NCI-H1105 treated with DMSO at 0.1 percent for 48 hours (cell line): Measurements from ENCODE around the gene C20orf202.
"Not testable (repeated sequence)": the region's sequence is repeated elsewhere in the genome, so short reads cannot be mapped to it uniquely, and the experiment has no call there.

Experiments used
- DNase-seq: peaks from one replicate; lab custom pipeline; 2025; lab: John Stamatoyannopoulos, UW

Gene C20orf202

DNA sequence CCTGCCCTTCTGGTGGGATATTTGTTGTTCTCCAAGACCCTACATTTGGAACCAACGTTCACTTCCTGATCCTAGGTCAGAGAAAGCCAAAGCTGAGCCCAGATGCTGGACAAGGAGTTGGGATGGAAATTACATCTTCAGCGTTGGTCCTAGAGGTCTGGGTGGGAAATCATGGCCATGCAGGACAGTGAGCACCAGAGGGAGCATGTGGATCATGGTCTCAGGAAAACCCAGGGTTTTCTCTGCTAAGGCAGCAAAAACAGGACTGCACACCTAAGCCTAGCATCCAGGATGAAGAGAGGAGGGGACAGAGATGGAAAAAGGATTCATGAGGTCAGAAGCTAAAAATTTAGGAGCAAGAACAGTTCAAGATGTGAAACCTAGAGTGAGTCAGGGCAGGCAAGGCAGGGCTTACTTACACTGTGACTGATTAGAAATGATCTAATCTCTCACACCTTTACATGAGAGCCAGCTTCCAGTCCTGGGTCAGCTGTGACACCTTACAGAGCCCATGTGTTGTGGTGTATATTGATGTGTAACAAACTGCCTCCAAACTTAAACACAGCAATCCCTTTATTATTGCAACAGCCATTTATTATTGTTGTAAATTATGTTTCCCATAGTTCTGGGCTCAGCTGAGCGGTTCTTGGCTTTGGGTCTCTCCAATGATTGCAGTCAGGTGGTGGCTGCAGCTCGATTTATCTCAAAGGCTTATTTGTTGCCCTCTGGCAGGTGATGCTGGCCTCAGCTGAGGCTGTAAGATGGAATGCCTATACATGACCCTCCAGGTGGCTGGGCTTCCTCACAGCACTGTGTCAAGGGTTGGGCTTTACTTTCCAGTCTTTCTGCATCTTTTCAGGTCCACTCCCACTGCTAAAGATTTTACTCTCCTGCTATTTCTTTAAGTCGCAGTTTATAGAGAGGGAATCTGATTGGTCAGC lies 6.5 kb downstream of the C20orf202 start:
- no peak for DNase-seq

DNA sequence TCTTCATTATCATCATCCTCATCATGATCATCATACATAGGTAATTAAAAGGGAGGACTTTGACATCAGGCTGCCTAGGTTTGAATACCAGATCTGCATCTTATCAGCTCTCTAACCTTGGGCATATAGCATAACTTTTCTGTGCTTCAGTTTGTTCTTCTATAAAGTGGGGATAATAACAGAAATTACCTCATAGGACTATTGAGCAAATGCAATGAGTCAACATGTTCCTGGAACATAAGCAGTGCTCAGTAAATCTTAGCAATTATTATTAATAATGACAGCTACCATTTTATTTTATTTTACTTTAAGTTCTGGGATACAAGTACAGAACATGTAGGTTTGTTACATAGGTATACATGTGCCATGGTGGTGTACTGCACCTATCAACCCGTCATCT lies 7.2 kb downstream of the C20orf202 start:
- no peak for DNase-seq

DNA sequence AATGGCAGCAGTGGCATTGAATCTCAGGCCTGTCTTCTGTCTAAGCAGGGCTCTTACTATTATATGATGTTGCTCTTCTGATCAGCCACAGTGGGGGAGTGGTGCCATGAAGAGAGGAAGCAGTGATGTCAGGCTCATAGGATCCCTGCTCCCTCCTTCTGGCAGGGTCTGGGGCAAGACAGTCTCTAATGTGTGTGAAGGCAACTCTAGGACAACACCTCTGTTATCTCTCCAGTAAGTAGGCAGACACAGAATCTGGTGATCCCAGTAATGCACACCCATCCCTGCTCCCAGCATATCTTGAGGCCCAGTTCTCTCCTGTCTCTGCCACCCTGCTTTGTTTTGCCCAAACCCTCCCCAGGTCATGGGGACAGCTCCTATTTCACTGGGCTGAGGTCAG lies 8.8 kb downstream of the C20orf202 start:
- no peak for DNase-seq

DNA sequence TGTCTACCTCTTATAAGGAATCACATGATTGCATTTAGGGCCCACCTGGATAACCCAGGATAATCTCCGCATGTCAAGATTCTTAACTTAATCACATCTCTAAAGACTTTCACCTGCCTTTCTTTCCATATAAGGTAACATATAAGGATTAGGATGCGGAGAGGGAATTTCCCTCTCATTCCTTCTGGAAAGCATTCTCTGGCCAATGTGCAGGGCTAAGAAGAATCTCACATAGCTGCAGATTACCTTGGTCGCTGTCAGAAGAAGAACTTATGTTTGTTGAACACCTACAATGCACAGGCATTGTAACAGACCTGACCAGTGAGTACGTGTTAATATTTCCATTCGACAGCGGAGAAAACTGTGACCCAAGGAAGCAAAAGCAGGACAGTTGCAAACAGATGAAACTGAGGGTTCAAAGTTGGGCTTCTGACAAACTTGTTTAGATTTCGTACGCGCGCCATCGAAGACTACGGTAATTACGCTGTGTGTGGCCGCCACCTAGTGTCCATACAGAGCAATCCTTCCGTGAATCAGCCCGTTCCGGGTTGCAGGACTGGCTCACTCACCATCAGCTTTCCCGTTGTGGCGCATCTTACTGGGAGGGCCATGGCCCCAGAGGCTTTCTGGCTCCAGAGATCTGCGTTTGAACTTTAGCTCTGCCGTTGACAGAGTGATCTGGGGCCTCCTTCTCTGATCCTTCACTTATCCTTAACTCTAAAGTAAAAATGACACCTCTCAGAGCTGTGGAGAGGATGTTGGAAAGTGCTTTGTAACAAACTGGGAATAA lies 9.5 kb downstream of the C20orf202 start:
- peak; percentile 69 for DNase-seq

DNA sequence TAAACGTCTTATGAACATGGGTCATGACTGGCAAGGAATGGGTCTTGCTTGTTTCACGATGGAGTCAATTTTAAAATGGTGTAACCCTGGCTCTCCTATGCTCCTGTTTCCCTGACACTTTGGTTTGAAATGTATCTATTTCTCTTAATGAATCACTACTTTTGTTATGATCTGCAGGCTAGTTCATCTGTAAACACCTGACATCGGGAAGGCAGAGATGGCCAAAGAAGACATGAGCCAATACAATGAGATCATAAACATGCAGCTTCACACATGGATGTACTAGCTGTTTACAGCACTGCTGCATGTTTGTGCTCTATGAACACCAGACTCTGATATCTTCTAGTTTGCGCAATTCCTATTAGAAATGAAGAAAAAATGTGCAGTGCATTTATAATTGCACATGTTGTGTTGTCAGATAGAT lies 11.6 kb downstream of the C20orf202 start:
- no peak for DNase-seq

DNA sequence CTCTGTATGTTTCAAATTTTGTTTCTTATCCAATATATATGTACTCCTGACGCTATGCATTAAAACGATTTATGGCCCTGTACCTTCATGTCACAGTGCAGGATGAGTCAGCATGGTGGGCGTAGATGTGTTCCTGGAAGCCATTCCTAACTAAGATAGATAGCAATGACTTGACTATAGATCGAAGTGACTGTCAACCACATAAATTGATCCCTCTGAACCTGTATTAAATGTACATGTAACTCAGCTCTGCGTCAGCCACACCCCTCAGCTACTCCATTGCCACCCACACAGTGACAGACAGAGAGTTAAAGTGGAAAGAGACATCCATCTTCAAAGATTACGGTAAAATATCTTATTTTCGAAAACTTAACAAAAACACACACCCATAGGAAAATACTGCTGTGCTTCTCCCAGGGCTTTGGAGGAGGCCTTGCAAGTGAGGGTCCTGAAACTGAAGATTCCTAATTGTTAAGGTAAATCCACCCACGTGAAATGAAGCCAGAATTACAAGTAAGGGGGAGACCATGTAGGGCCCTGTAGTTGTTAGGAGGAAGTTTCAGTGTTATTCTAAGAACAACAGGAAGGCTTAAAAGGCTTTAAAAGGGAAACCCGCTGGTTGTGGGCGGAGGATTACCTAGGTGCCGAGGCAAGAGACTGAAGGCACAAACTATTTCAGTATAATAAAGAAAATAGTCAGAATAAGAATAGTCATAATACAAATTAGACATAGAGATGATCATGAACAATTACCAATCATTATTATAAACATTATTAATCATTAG lies 12.3 kb downstream of the C20orf202 start:
- DNase-seq = no peak

DNA sequence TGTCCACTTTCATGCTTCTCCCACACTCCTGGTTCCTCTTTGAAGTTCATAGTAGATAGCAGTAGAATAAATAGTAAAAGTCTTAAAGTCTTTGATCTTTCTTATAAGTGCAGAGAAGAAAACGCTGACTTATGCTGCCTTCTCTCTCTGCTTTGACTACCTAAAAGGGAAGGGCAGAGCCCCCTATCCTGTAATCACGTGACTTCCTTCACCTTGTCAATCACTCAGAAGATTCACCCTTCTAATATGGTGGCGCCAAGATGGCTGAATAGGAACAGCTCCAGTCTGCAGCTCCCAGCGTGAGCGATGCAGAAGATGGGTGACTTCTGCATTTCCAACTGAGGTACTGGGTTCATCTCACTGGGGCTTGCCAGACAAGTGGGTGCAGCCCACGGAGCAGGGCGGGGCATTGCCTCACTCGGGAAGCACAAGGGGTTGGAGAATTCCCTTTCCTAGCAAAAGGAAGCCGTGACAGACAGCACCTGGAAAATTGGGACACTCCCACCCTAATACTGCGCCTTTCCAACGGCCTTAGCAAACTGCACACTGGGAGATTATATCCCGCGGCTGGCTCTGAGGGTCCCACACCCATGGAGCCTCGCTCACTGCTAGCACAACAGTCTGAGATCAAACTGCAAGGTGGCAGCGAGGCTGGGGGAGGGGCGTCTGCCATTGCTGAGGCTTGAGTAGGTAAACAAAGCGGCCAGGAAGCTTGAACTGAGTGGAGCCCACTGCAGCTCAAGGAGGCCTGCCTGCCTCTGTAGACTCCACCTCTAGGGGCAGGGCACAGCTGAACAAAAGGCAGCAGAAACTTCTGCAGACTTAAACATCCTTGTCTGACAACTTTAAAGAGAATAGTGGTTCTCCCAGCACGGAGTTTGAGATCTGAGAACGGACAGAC lies 13.5 kb downstream of the C20orf202 start:
- not testable (repeated sequence) for DNase-seq

DNA sequence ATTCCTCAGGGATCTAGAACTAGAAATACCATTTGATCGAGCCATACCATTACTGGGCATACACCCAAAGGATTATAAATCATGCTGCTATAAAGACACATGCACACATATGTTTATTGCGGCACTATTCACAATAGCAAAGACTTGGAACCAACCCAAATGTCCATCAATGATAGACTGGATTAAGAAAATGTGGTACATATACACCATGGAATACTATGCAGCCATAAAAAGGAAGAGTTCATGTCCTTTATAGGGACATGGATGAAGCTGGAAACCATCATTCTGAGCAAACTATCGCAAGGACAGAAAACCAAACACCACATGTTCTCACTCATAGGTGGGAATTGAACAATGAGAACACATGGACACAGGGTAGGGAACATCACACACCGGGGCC lies 19.5 kb downstream of the C20orf202 start:
- not testable (repeated sequence) for DNase-seq

DNA sequence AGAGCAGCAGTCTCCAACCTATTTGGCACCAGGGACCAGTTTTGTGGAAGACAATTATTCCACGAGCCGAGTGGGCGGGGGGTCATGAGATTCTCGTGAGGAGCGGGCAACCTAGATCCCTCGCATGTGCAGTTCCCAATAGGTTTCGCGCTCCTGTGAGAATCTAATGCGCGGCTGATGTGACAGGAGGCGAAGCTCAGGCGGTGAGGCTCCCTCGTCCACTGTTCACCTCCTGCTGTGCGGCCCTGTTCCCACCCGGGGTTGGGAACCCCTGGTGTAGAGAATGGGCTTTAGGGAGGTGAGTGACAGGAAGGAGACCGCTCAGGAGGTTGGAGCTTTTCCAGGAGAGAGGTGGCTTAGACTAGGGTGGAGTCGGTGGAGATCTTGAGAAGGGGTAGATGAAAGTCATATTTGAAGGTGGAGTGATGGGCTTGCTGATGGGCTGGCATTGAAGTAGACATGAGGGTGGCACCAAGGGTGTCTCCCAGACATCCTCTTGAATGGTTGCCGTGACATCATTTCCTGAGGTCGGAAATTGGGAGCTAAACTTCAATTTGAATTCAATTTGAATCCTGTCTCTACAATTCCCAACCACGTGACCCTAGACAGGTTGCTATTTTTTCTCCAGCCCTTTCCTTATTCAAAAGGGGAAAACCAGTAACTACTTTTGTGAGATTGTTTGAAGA lies 21.1 kb downstream of the C20orf202 start:
- DNase-seq = no peak

DNA sequence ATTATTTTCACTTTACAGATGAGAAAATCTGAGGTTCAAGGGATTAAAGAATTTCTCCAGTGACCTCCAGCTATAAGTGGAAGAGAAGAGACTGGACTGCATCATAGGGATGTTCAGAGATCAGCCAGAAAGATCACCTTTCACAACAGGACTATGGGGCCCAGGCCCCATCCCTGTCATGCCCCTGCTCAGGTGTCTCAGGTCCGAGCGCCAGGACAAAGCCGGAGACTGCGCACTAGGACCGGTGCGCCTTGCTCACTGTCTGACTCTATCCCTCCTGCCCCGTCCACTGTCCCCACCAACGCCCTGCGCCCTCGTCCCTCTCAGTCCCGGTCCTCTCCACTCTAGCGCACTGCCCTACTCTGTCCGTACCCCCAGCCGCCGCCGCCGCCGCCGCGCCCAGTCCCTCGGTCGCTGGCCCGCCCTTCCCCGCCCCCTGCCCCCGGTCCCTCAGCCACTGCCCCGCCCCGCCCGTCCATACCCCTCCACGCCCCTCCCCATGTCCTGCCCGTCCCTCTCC lies 22.1 kb downstream of the C20orf202 start:
- DNase-seq = peak; percentile 64

DNA sequence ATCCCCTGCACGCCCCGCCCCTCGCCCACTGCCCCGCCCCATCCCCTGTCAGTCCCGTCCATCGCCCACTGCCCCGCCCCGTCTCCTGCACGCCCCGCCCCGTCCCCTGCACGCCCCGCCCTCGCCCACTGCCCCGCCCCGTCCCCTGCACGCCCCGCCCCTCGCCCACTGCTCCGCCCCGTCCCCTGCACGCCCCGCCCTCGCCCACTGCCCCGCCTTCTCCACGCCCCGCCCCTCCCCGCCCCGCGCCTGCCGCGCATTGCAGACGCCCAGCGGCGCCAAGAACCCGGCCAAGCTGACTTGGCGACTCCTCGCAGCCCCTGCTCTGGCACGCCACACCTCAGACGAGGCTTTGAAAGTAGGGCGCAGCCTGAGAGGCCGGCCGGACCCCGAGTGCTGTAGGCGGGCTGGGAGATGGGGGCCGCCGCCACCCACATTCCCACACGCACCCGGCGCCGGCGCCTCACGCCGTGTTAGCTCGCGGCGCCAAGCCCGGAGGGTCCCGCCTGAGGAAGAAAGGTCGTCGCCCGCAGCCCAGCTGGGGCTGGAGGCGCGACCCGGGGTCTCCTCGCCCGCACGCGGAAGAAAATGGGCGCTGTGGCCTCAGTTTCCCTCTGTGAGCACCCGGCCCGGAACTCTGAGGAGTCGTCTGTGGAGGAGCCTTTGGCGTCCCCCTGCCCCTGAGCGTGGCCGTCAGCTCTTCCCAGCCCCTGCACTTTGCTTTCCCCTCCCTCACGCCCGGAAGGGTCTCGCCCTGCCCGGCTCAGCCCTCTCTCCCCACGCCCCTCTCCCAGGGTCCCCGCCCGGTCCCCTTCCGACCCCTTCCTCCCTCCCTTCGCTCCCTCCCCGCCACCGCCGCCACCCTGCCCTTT lies 22.8 kb downstream of the C20orf202 start, which contains the start of gene RAD21L1:
Gene RAD21L1, plus strand, starts transcription at position 262 of the 872 bp plus-strand sequence. CDS start 2,410 bp downstream, outside the sequence.
- peak; percentile 64 for DNase-seq

DNA sequence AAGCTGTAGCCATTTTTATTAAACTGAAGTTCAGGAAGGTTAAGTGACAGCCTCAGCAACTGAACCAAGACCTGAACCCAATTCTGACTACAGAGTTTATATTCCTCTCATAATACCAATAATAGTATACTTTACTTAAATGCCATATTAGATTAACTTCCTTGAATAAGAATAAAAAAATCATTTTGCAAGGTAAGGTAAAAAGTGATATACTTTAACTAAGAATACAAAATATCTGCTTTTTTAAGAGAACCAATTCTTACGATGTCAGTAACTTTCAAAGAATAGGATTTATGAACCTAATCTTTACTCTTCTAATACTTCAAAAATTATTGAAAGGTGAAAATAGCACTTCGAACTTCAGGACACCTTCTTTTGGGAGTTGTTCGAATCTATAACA lies 26.3 kb downstream of the C20orf202 start:
- DNase-seq = no peak

DNA sequence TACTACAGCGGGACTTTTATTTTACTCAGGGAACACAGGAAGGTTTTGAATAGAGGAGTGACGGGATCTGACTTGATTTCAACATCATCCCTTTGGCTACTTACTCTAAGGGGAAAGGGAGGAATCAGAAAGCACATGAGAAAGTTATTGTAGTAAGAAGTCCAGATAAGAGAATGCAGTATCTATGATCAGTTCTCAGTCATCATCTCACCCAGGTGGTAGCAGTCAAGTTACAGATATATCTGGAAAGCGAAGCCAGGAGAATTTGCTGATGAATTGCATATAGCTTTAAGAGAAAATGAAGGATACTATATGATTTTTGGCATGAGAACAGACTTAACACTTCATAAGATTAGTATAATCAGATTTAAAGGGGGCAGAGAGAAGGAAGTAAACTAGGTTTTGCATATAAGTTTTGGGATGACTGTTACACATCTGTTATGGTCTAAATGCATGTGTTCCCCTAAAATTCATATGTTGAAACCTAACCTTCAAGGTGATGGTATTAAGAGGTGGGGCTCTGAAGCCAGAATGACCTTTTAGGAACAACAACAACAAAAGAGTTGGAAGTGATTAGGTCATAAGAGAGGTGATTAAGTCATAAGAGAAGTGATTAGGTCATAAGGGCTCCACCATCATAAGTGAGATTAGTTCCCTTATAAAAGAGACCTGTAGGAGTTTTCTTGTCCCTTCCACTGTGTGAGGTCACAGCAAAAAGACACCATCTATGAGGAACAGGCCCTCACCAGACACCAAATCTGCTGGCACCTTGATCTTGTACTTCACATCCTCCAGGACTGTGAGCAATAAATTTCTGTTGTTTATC lies 29.2 kb downstream of the C20orf202 start:
- no peak for DNase-seq

DNA sequence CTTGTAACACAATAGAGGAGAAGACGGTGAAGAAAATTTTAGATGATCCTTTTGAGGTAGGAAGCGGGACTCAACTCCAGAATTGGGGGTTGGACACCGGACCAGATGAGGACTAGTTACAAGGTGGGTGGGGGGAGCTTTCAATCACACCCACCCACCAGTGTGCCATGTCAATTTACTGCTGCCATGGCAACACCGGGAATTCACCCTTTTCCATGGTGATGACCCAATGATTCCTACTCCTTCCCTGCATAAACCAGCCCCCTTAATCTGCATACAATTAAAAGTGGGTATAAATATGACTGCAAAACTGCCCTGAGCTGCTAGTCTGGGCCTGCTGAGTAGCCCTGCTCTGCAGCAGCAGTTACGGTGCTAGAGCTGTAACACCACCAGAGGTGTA lies 37.3 kb downstream of the C20orf202 start:
- no peak for DNase-seq

DNA sequence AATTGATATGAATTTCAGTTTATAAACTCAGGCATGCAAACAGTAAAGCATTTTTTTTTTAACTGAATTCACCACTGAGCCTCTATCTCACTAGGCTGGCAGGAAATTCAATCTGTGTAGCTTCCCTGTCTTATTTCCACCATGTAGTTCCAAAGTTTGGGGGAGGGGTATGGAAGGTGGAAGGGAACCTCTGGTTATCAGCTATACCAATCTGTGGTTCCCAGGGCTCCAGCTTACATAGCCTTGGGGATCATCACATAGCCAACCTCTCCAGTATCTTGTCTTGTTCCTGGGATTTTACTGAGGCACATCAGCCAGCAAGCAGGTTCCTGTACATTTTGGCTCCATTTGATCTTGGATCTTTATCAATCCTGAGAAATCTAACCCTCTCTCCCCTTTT lies 38.2 kb downstream of the C20orf202 start:
- no peak for DNase-seq

DNA sequence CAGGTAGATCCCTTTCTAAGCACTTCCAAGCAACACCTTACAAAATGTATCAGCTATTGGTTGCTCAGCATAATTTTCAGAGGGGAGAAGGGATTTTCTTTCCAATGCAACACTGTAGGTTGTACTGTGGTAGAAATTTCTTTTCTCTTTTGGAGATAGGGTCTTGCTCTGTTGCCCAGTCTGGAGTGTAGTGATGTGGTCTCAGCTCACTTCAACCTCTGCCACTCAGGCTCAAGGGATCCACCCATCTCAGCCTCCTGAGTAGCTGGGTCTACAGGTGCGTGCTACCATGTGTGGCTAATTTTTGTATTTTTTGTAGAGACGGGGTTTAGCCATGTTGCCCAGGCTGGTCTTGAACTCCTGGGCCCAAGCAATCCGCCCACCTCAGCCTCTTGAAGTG lies 38.8 kb downstream of the C20orf202 start:
- no peak for DNase-seq

DNA sequence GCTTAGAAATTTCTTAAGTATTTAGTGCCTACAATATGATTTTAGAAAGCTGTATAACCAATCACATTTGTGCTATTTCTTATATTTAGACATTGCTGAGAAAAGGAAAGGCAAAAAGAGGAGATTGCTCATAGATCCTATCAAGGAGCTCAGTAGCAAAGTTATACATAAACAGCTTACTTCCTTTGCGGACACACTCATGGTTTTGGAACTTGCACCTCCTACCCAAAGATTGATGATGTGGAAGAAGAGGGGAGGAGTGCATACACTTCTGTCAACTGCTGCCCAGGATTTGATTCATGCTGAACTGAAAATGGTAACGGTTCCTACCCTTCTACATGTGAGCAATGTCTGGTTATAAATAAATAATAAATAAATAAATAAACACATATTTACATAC lies 39.3 kb downstream of the C20orf202 start:
- DNase-seq = no peak

DNA sequence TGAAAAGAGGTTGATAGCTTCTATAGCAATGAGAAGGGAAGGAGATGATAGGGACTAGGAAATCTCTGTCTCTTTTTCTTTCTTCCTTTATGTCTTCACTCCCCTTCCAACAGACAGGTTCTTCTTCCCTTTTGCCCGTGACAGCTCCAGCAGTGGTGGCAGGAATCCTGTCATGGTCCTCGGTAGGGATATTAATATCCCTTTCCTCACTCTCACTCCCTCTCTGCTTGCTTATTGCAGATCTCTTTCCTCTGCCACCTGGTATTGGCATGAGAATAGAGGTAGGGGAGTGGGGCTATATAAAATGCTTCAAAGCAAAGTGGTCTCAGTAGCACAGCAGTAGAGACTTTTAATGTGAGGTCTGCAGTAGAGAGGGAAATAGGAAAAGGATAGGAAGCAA lies 42.3 kb downstream of the C20orf202 start:
- DNase-seq = no peak
